A549 treated with RU486 at 1 μM for 4 hours (cell line): ENCODE results near the gene HOXC10. TPM values are rescaled to one million over a fixed set of nuclear protein-coding genes. Genes with fewer than 3 reads are reported as not detected.

Experiments used
- total RNA-seq: library from RNA; stranded (reverse); fragments of 200-300 nt; extraction: Qiagen RNA extraction; gene quantifications from 5 replicates; pipeline ENCODE4 v1.2.3, GENCODE V29; 2022; ENCODE audit warnings: low read depth

The HOXC10 gene
- 2.2 to 5.4 TPM (median 2.6 TPM) in 5 replicates for total RNA-seq

GRCh38 chr12:53984901-53985691 is at the start of gene HOXC10:
HOXC10 (plus strand) TSS chr12:53985146; CDS start chr12:53985260, 114 bp downstream.

GRCh38 chr12:53938326-53939140 is 46.4 kb upstream of the HOXC10 start, which contains the start of gene HOXC13:
HOXC13 (plus strand) TSS chr12:53938831; CDS start chr12:53938907, 76 bp downstream.

GRCh38 chr12:53954694-53955035 is 30.3 kb upstream of the HOXC10 start, which contains the start of gene HOXC12:
HOXC12 (plus strand) TSS chr12:53954903; CDS start chr12:53954930, 27 bp downstream.

GRCh38 chr12:53972722-53973235 is 12.2 kb upstream of the HOXC10 start, which contains the start of gene HOXC11:
HOXC11 (plus strand) TSS chr12:53973126; CDS start chr12:53973242, 116 bp downstream.

GRCh38 chr12:53974084-53975063 is 10.6 kb upstream of the HOXC10 start, which contains the start of gene HOTAIR:
HOTAIR (minus strand) TSS chr12:53974954.

GRCh38 chr12:54000116-54001114 is 15.5 kb downstream of the HOXC10 start, which contains the start of gene HOXC9:
HOXC9 (plus strand) TSS chr12:54000161; CDS start chr12:54000189, 28 bp downstream.

GRCh38 chr12:54028314-54029201 is 43.6 kb downstream of the HOXC10 start, which contains the start of gene HOXC6:
HOXC6 (plus strand) TSS chr12:54028440; CDS start chr12:54028522, 82 bp downstream.

GRCh38 chr12:54032627-54033100 is 47.7 kb downstream of the HOXC10 start, which contains the start of gene HOXC5:
HOXC5 (plus strand) TSS chr12:54033050; CDS start chr12:54033123, 73 bp downstream.

Other genes starting within 250 kb of the HOXC10 start
- not detected in 5 replicates for gene CISTR, start 233.2 kb upstream of the HOXC10 start, total RNA-seq
- 7.7 to 14.1 TPM (median 9.8 TPM) in 5 replicates for gene HOXC13, start 46.3 kb upstream of the HOXC10 start, total RNA-seq
- not detected in 5 replicates for gene HOXC12, start 30.2 kb upstream of the HOXC10 start, total RNA-seq
- 0.39 to 0.58 TPM (median 0.45 TPM) in 5 replicates for gene HOXC11, start 12.0 kb upstream of the HOXC10 start, total RNA-seq
- gene HOTAIR, start 10.2 kb upstream of the HOXC10 start, total RNA-seq, result 0.07 to 0.17 TPM (median 0.12 TPM) in 4 of 5 replicates, not detected in the other
- 11.4 to 14.1 TPM (median 13.1 TPM) in 5 replicates for gene HOXC9, start 15.0 kb downstream of the HOXC10 start, total RNA-seq
- 4.4 to 5.6 TPM (median 5.3 TPM) in 5 replicates for gene HOXC8, start 23.8 kb downstream of the HOXC10 start, total RNA-seq
- 4.2 to 5.4 TPM (median 4.5 TPM) in 5 replicates for gene HOXC6, start 43.3 kb downstream of the HOXC10 start, total RNA-seq
- gene HOXC5, start 47.9 kb downstream of the HOXC10 start, total RNA-seq, result 0.43 to 1.1 TPM (median 0.80 TPM) in 5 replicates
- gene HOXC4, start 68.7 kb downstream of the HOXC10 start, total RNA-seq, result 2.2 to 4.2 TPM (median 3.8 TPM) in 5 replicates
- gene SMUG1, start 203.8 kb downstream of the HOXC10 start, total RNA-seq, result 22.8 to 33.0 TPM (median 31.6 TPM) in 5 replicates